ENCODE measurements around the gene PPP1R37.

The PPP1R37 gene

DNA sequence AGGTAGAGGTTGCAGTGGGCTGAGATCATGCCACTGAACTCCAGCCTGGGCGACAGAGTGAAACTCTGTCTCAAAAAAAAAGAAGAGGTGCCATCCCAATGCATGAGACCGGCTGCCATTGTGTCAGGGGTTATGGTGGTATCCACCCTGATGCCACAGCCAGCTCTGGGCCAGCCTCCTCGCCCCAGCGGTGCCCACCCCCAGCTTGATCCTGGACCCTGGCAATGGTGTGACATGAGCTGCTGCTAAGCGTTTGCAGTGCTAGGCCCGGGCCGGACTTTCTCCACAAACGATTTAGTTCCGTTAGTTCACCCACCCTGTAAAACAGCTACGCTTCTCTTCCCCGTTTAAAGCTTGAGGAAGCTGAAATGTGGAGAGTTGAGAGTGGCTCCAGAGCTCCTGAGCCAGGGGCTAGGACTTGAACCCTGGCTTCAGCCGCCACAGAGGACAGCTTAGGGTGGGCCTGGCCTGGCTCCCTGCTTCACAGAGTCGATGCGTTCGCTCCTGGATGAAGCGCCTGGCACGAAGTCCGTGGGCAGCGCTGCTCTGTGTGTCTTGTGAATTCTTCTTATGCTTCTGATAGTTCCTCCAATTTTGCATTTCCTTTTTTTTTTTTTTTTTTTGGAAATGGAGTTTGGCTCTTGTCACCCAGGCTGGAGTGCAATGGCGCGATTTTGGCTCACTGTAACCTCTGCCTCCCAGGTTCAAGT, 42.4 kb downstream of the PPP1R37 start:
- DNase-seq (ENCODE audit: low read depth in 2 of 2, low spot score in 1 of 2) = no peak

DNA sequence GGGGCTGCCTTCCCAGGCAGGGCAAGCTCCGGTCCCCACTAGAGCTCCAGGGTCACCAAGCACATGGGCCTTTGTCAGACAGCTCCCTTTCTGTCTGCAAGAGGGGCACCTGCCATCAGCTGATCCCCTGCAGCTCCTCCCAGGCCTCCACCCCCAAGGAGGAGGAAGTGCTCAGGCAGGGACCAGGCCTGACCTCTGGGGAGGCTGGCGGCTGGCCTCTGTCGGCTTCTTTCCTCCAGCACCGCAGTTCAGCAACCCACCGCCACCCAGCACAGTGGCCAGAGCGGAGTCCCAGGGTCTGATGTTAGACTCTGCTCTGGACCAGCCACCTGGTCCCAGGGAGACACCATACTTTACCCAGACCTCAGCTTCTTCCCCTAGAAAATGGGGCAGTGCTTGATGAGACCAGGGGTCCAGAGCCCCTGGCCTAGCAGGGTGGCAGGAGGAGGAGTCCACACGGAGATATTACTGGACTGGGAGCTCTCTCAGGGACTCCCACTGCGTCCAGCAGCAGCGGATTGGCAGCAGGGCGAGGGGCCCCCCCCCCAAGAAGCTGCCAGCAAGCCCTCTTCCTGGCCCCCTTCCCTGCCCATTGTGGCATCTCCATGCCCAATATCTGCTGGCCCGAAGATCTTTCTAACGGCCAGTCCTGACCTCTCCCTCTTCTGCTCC, 43.7 kb downstream of the PPP1R37 start:
- DNase-seq (ENCODE audit: low read depth in 2 of 2, low spot score in 1 of 2) = no peak

DNA sequence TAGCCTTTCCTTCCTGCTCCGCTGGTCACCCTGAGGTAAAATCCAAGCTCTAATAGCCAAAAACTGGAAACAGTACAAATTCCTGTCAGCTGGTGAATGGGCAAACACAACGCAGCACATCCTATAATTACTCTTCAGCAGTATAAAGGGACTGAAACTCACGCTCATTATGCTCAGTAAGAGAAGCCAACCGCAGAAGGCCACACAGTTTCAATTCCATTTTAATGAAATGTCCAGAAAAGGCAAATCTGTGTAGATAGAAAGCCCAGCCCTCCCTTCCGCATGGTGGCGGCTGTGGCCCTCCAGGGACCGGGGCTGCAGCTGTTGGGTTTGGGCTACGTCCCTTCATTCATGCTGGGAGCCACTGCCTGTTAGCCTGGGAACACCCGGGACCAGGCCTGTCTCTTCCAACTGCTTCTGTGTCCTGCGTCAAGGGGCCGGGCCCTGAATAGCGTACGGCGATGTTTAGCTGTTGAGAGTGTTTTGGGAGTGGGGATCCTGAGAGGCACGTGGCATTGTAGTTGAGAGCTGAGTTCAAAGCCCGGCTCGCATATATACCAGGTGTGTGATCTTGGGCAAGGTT, 44.3 kb downstream of the PPP1R37 start:
- DNase-seq (ENCODE audit: low read depth in 2 of 2, low spot score in 1 of 2) = no peak

DNA sequence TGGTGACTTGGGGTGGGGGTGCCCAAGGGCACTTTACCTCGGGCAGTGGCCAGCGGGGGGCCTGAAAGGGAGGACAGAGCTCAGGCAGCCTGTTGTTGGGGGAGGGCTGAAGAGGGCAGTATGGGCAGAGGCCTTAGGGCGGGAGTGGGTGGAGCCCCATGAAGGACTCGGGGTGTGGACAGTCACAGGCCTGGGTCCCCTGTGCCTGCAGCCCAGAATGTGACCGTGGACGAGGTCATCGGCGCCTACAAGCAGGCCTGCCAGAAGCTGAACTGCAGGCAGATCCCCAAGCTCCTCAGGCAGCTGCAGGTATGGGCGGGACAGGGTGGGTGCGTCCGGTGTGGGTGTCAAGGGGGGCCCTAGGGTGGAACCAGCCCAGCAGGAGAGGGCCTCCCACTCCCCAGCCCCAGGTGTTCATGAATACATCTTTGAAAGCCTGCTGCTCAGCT, 45.3 kb downstream of the PPP1R37 start:
- no peak for DNase-seq (ENCODE audit: low read depth in 2 of 2, low spot score in 1 of 2)

DNA sequence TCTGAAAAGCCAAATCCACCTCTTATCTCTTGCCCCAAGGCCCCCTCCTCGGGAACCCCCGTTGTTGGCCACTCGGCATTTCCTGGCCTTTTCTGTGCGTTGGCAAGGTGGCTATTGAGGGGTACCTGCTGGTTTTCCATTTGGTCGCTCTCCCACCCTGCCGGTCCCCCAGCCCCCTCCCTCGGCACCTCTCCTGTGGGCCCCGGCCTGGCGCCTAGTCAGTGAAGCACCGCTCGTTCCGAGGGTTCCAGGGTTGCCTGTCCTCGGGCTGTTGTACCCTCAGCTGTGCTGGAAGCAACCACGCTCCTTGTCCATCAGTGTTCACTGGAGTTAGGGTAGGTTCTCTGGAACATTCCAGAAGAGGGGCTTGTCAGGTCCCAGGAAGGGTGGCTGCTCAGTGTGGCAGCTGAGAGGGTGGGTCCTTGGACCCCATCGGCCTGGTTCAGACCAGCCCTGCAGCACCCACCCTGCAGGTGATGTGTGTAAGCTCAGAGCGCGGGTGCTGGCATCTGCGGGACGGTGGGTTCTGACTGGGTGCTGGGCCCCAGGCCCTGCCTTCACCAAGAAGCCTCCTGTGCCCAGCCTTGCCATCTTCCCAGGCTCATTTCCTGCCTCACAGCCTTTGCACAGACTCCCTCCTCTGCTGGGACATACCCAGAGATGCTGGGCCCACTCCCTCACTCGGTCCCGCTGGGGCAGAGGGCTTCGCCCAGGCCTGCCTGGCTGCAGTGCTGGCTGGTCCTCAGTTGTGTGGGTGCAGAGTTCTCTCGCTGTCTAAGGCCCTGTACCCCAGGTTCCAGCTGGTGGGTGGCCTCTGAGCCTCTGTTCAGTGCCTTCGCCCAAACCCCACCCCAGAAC, 46.5 kb downstream of the PPP1R37 start:
- DNase-seq (ENCODE audit: low read depth in 2 of 2, low spot score in 1 of 2) = no peak

DNA sequence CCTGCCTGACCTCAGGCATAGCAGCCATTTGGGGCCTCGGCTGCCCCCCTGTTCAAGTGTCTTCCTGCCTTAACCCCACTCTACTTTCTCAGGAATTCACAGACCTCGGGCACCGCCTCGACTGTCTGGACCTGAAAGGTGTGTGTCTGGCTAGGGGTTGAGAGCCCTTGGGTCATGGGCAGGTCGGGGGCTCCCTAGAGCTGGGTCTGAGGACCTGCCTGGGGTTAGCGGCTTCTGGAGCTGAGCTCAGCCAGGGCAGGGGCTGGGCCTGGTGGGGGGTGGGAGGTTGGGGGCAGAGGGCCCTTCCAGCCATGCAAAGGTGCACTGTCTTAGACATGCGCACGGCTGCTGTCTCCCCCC, 47.1 kb downstream of the PPP1R37 start:
- DNase-seq (ENCODE audit: low read depth in 2 of 2, low spot score in 1 of 2) = no peak

DNA sequence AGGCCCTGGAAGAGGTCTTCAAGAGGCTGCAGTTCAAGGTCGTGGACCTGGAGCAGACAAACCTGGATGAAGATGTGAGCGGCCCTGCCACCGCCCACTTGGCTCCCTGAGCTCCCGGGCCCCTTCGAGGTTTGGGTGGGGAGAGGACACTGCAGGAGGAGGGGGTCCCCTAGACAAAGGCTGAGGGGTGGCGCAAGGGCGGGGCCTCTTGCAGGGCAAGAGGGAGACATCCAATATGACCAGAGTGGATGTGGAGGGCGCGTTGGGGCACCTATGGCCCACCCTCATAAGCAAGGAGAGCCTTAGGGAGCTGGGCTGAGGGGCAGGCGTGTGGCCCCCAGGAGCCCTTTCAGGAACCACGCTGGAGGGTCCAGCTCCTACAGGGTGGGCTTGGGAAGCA, 47.6 kb downstream of the PPP1R37 start:
- DNase-seq (ENCODE audit: low read depth in 2 of 2, low spot score in 1 of 2) = no peak

DNA sequence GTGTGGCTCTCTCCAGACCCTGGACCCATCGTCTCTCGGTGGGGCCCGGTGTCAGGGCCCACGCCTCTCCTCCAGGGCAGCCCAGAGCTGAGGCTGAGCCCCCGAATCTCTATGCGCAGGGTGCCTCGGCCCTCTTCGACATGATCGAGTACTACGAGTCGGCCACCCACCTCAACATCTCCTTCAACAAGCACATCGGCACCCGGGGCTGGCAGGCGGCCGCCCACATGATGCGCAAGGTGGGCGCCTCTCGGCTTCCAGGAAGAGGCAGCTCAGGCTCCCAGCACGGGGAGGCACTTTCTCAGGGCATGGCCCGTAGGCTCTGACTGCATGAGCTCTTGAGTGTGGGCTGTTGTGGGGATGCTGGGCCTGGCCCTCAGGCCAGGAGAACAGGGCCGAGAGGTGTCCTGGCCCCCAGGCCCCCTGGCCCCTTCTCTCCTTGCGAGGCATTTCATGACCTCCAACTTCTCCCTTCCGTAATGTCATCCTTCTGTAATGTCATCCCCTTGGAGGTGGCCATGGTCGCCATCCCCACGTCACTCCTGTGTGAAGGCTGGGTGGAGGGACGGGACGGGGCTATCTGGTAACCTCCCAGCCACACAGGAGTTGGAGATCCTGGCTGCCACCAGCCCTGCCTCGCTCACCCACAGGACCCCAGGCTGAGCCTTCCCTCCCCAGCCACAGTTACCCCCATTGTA, 48.4 kb downstream of the PPP1R37 start:
- DNase-seq (ENCODE audit: low read depth in 2 of 2, low spot score in 1 of 2) = no peak

DNA sequence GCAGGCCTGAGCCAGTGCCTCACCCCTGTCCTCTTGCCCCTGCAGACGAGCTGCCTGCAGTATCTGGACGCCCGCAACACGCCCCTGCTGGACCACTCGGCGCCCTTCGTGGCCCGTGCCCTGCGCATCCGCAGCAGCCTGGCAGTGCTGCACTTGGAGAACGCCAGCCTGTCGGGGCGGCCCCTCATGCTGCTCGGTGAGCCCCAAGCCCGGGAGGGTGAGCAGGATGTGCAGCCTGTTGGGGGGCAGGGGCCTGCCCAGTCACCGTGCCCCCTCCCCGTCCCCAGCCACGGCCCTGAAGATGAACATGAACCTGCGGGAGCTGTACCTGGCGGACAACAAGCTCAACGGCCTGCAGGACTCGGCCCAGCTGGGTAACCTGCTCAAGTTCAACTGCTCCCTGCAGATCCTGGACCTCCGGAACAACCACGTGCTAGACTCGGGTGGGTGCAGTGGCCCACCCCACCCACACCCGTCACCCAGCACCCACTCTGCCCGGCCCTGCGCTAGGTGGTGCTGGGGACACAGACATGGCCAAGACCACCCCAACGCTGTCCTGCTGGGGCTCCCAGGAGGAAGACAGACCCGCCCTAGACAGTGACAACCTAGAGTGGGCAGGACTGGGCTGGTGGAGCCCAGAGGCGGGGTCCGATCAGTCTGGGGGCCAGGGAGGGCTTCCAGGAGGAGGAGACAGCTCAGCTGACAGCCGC, 49.2 kb downstream of the PPP1R37 start:
- no peak for DNase-seq (ENCODE audit: low read depth in 2 of 2, low spot score in 1 of 2)

DNA sequence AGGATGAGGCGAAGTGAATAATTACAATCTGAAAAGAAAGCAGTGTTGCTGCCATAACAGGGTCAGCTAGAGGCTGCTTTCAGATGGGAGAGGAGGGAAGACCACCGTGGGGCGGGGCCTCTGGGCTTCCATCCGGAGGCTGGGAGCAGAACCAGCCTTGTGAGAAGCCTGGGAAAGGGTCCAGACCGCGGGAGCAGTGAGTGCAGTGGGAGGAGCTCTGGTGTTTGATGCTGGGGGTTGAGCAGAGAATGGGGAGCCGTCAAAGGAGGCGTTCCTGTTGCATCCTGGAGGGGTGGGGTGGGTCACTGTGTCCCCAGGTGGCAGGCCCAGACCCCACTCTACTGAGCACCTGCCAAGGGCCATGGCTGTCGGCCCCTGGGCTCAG, 49.7 kb downstream of the PPP1R37 start:
- no peak for DNase-seq (ENCODE audit: low read depth in 2 of 2, low spot score in 1 of 2)

DNA sequence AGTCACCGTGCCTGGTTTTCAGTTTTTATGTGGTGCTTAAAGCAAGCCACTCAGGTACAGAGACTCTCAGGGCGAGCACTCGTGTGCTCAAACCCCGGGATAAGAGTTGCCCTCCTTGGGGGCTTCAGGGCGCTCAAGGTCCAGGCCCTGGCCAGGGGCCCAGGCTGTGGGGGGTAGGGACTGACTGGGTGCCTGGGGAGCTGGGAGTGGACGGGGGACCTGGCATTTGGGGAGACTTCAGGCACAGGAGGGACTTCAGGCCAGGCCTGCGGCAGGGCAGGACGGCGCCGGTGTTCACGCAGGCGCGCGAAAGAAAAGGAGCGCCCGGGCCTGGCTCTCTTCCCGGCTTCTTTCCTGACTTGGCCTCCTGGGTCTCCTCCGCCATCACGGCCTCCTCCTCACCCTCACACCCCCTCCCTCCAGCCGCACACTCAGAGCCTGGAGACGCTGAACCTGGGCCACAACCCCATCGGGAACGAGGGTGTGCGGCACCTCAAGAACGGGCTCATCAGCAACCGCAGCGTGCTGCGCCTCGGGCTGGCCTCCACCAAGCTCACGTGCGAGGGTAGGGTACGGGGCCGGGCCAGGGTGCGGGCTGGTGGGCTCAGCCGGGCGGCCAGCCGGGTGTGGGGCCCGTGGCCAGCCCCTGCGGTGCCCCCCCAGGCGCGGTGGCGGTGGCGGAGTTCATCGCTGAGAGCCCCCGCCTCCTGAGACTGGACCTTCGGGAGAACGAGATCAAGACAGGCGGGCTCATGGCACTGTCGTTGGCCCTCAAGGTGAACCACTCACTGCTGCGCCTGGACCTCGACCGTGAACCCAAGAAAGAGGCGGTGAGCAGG, 51.7 kb downstream of the PPP1R37 start:
- DNase-seq (ENCODE audit: low read depth in 2 of 2, low spot score in 1 of 2) = no peak

DNA sequence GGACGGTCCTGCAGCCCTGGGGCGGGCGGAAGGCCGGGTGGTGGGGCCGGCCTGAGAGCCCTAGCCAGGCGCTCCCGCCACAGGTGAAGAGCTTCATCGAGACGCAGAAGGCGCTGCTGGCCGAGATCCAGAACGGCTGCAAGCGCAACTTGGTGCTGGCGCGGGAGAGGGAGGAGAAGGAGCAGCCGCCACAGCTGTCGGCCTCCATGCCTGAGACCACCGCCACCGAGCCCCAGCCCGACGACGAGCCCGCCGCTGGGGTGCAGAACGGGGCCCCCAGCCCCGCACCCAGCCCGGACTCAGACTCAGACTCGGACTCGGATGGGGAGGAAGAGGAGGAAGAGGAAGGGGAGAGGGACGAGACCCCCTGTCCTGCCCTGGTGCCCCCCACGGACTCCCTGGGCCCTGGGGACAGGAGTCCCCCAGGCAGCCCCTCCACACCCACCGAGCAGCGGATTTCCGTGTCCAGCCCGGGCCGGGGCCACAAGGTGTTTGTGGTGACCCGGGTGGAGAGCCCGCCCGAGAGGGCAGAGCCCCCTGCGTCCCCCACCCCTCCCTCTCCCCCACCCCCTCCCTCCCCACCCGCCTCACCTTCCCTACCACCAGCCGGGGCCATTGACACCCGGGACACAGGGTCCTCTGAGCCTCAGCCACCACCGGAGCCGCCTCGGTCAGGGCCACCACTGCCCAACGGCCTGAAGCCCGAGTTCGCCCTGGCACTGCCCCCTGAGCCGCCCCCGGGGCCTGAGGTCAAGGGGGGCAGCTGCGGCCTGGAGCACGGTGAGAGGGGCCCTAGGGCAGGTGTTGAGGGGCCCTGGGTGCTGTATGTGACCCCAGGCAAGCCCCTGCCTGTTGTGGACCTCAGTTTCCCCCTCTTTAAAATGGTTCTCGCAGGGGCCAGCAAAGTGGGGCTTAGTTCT, 52.6 kb downstream of the PPP1R37 start:
- no peak for DNase-seq (ENCODE audit: low read depth in 2 of 2, low spot score in 1 of 2)

DNA sequence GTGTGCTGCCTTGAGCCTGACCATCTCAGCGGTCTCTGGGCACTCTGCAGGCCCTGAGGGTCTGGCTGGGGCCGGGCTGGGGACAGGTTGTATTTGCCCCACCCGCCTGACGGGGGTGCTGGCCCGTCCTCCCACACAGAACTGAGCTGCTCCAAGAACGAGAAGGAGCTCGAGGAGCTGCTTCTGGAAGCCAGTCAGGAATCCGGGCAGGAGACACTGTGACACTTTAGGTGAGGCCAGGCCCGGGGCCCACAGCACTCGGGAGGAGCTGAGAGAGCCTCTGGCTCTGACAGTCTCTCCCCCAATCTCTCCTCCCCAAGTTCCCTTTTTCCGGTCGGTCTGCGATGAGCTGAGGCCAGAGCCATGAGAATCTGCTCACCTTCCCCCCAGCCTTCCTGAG, 53.3 kb downstream of the PPP1R37 start:
- no peak for DNase-seq (ENCODE audit: low read depth in 2 of 2, low spot score in 1 of 2)

DNA sequence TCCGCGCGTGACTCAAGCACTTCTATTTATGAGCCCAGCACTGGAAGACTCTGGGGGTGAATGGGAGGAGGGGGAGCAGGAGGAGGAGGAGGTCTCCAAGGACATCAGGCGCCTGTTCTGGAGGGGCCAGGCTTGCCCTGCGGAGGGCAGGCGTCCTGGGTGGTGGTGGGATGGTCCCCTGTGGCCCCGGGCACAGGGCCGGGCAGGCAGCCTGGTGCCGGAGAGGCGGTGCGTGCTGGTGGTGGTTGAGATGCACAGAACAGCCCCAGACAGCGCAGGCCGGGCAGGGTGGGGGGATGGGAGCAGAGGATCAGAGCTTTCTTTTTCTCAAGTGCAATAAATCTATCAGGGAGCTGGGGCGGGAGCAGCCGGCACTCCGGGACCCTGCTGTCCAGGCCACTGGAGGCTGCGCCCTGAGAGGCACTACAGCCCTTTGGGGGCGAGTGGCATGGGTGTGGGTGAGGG, 53.8 kb downstream of the PPP1R37 start:
- DNase-seq (ENCODE audit: low read depth in 2 of 2, low spot score in 1 of 2) = no peak

DNA sequence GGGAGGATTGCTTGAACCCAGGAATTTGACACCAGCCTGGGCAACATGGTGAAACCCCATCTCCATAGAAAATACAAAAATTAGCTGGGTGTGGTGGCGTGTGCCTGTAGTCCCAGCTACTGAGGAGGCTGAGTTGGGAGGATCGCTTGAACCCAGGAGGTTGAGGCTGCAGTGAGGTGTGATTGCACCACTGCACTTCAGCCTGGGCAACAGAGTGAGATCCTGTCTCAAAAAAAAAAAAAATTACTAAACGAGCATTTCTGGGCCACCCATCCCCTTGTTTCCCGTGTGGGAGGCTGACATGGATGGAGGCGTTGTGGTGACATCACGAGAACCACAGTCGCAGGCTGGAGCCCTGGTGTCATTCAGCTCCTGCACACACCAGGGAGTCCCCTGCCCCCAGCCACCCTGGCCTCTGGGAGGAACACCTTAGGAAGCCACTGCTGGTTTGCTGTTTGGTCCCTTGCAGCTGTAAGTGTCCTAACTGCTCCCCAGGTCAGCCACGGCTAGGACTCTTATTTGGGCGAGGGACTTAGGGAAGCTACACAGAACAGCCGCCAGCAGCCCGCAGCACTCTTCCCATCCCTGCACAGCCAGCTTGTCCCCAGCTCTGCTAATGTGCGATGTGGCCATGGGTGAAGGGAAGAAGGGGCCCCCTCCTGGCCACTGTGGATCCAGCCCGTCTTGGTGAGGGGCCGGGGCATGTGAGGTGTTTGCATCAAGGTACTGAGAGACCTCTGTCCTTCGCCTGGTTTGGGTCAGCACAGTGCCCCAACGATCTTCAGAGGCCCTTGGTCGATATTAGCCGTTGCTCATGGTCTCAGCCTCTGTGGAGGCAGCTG, 55.1 kb downstream of the PPP1R37 start:
- DNase-seq (ENCODE audit: low read depth in 2 of 2, low spot score in 1 of 2) = no peak

DNA sequence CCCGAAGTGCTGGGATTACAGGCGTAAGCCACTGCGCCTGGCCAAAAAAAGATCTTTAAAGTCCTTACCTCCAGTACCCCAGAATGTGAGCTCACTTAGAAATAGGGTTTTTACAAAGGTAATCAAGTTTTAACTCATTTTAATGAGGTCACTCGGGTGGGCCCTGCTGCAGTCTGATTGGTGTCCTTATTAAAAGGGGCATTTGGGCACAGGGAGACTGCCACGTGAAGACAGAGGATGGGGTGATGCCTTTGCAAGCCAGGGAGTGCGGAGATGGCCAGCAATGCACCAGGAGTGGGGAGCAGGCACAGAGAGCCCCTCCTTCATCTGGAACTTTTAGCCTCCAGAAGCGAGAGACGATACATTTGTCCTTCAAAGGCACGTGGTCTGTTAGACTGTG, 56.1 kb downstream of the PPP1R37 start:
- DNase-seq (ENCODE audit: low read depth in 2 of 2, low spot score in 1 of 2) = no peak

DNA sequence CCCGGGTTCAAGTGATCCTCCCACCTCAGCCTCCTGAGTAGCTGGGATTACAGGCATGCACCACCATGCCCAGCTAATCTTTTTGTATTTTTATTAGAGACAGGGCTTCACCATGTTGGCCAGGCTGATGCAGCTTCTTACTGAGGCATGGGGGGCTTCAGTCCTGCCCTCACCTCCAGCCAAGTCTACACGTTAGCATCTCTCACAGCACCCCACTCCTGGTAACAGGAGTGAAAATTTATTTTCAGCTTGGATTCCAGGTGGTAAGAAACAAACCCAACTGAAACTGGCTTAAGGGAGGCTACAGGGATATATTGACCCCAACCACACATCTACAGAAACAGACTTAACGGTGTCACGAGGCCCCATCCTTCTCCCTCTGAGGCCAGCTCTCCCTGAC, 57.2 kb downstream of the PPP1R37 start:
- no peak for DNase-seq (ENCODE audit: low read depth in 2 of 2, low spot score in 1 of 2)
